HG02938 (cell line): ENCODE data around the gene APAF1.

Source experiments
- ATAC-seq: cut with Tn5 transposase; IDR thresholded peaks from one replicate; pipeline ENCODE4 v1.9.1; 2021; ENCODE audit warnings: mild to moderate bottlenecking, moderate library complexity; ENCODE audit not compliant: unreplicated experiment

Gene APAF1

DNA sequence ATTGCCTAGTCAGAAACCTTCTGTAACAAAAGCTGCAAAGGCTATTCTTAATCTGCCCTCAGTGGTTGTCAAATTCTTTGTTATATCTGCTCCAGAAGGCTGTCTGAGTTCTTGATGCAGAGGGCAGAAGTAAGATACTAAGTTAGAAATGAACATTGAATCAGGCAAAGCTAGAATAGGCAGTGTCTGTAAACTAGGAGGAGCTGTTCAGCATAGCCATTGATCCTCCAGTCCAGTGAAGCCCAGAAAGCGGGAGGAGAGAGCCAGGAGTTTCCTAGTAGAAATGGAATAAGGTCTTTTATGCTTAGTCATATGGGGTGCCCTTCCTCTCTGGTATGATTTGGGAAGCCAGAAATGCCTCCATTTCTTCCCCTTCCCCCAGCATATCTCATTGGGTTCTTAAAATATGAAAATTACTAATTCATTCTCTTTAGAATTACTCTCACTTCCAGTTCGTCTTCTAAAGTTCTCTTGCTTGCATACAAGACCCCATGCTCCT, 76.2 kb downstream of the APAF1 start:
- no peak for ATAC-seq

DNA sequence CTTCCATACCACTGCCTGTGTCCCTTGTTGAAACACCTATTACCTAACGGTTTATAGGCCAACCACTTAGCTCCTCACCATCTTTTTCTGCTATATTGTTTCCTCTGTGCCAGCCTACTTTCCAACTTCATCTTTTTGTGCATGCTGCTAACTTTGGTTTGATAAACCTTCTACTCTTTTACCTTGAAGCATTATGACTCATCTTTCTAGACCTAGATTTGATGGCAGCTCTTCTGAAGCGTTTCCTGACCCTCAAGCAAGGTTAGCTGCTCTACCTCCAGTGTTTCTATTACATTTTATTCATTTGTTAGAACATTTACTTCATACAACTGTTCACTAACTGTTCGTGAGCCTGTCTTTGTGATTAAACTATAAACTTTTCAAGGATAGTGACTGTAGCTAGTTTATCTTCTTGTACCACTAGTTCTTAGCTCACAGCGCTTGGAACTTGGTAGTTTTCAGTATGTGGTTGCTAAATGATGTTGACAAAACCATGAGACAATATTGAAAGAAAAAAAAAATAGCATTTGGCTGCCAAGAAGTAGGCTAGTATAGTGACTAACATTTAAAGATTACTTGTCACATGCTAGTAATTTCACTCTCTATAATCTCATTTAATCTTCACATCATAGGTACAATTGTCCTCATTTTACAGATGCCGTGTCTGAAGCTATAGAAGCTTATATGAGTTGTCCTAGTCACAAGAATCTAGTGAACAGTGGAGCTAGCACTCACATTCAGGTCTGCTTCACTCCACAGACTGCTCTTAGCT, 79.5 kb downstream of the APAF1 start:
- no peak for ATAC-seq

DNA sequence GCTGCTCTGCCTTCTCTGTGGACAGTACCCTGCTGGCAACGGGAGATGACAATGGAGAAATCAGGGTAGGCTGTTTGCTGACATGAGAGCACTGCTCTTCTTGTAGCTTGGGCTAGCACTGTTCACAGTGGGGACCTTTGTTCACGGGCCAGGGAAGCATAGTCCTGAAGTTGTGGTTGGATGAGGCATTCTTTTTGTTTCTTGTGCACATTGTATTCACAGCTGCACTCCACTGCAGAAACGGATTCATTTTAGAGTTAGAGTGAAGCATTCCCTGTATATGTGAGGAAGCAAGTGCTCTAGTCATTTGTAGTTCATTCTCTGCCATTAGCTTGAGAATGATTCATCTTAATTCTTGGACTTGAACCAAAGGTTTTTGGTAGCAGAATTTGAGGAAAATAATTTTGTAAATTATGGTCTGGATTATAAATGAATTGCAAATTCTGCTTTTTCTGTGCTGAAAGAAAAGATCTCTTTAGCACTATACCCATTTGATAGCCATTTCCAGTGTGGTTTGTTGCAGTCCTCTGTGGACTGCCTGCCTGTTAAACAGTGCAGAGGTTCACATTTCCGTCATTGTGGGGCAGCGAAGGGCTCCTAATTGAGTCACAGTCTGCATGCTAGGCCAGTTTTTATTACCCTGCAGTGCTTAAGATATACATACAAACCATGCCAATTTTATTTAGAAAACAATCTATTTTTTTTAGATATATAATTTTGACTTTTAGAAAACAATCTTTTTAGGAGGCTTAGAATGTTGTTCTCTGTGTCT, 80.6 kb downstream of the APAF1 start:
- peak; percentile 85 for ATAC-seq

DNA sequence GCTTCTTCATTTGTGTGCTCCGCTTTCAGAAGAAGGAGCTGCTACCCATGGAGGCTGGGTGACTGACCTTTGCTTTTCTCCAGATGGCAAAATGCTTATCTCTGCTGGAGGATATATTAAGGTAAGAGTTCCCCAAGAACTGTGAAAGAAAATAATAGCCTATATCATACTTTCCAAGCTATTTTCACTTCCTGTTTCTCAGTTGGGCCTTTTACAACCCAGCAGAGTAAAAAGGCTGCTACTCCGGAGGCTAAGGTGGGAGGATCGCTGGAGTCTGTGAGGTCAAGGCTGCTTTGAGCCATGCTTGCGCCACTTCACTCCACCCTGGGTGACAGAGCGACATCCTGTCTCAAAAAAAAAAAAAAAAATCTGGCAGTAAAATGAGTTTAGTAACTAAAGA, 82.1 kb downstream of the APAF1 start:
- ATAC-seq: no peak

DNA sequence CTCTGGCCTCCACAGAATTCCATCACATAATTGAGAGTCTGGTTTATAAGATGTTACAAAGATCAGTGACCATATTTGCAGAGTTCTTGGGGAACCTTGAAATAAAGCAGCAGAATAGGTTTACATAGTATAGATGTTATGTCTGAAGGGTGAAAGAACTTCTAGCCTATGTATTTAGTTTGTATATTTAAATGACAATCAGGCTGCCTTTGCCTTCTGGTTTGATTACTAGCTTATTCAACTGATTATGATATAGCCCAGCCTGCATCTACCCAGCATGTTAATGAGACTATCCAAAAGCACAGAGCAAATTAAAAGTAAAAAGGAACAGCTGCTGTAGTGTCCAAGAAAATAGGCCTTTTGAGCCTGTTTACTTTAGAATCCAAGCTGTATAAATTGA, 85.3 kb downstream of the APAF1 start:
- no peak for ATAC-seq

DNA sequence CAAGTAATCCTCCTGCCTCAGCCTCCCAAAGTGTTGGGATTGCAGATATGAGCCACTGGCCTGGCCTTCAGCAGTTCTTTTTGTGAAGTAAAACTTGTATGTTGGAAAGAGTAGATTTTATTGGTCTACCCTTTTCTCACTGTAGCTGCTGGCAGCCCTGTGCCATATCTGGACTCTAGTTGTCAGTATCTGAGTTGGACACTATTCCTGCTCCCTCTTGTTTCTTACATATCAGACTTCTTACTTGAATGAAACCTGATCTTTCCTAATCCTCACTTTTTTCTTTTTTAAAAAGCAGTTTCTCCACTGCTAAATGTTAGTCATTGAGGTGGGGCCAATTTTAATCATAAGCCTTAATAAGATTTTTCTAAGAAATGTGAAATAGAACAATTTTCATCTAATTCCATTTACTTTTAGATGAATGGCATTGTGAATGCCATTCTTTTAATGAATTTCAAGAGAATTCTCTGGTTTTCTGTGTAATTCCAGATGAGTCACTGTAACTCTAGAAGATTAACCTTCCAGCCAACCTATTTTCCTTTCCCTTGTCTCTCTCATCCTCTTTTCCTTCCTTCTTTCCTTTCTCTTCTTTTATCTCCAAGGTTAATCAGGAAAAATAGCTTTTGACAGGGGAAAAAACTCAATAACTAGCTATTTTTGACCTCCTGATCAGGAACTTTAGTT, 88.7 kb downstream of the APAF1 start:
- ATAC-seq: no peak

DNA sequence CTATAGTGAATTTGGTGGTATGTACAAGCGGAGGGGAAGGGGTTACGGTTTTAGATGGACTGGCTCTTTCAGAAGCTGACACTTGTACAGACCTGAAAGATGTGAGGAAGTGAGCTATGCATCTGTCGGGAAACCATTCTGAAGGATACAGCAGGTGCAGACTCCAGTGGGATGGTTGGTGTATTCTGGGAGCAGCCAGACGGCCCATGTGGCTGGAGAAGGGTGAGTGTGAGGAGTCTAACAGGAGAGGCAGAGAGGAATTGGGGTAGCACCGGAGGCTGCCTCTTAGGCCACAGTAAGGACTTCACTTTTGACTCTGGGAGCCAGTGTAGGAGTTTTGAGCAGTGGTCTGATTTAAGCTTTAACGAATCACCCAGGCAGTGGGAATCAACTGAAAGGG, 90.7 kb downstream of the APAF1 start:
- ATAC-seq: no peak

DNA sequence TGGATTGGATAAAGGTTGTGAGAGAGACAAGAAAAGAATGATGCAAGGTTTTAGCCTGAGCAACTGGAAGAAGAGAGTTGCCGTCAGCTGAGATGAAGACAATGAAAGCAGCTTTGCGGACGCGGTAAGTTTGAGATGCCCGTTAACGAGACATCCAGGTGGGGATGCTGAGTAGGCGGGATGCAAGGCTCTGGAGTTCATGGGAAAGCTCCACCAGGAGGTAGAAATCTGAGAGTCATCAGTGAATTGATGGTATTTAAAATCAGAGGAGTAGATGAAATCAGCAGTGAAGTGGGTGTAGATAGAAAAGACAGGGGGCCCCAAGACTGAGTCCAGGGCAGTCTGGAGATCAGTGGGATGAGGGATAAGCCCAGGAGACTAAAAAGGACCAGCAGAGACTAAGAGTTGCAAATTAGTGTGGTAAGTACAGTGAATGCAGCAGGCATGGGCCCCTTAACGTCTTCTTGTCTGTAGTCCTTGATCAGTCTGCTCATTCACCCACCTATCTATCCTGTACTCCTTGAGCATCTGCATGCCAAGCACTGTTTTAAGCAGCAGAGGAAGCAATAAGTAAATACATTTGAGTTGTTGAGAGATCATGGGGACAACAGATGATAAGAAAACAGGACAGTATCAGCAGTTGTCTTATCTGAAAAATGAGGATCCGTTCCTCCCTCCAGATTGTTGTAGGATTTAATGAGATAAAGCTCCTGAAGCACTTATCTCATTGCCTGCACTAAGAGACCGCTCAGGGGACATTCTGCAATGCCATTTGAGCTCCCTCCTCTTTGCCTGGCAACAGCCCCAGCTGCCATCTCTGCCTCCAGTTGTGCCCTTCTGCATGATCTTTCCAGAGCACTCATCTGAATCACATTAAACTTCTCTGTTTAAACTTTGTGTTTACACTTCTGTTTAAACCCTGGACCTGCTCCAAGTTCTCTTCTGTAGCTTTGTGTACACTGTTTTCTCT, 91.5 kb downstream of the APAF1 start:
- no peak for ATAC-seq

DNA sequence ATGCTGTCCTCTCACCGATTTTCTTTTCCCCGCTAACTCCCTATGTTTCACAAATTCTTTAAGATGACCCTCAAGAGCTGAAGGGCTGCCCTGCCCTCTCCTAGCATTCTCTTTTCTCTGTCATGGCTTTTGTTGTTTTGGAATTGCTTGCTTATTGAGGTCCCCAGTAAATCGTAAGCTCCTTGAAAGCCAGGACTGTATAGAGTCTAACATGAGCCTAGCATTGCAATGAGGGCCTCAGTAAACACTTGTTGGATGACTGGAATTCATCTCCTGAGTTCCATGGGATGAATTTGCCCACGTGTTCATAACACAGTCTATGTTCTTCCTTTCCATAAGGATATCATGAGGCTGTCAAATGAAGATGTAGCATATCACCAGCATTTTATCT, 92.2 kb downstream of the APAF1 start:
- no peak for ATAC-seq

DNA sequence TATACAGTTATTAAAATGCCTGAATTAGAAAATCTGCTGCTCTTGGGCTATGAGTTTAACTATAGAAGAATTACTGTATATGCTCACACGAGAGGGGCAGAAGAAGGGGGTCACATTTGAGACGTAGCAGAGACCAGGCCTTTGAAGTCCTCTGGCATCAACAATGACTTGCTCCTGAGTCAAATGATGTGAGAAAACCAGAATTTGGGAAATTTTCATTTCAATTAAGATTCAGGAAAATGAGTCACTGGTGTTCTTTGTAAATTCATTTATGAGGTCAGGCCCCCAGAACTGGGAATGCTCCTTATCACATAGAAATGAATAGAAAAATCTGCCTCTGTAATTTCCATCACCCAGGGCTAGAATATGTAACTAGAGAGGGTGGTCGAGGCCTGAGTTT, 92.9 kb downstream of the APAF1 start:
- ATAC-seq: no peak

DNA sequence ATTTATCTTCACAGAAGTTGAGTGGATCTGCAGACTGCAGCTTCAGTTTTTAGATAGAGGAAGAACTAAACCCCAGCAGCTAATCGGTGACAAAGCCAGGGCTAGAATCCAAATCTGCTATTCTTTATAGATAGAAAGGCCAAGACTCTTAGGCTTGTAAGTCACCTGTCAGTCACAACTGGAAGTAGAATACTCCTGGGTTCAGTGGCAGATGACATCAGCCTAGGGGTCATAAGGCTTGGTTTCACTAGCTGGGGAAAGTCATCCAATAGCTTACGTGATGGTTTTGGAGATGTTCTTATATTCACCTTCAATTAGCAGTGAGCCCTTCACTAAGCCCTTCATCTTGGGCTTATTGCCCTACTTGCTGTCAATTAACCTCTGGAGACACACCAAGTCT, 93.4 kb downstream of the APAF1 start:
- no peak for ATAC-seq

DNA sequence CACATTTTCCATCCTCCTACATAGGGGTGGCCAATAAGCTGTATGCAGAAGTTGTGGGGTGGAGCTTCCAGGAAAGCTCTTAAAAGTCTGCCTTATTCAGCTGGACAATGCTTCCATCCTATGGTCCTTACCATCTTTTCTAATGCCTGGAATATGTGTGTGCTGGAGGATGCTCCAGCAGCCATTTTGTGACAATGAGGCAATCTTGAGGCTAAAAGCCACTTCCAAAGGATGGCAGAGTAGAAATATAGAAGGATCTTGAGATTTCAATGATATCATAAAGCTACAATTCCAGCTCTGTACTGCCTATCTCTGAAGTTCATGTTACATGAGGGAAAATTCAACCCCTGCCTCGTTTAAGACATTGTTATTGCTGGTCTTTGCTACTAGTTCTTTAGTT, 95.7 kb downstream of the APAF1 start:
- ATAC-seq: no peak

DNA sequence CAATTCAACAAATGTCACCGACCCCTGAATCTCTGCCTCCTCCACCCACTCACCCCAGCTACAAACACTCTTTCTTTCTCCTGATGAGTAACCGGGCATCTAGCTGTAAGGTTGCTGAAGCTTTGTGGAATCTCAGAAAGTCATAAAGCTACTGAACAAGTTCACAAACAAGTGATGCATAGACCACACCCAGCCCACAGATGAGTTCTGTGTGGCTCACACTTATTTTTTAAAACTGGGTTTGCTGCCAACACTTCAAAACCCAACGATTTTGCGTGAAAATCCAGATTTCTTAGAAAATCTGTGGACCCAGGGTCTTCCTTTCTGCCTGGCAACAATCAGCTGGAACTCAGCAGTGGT, 96.1 kb downstream of the APAF1 start:
- ATAC-seq: no peak

DNA sequence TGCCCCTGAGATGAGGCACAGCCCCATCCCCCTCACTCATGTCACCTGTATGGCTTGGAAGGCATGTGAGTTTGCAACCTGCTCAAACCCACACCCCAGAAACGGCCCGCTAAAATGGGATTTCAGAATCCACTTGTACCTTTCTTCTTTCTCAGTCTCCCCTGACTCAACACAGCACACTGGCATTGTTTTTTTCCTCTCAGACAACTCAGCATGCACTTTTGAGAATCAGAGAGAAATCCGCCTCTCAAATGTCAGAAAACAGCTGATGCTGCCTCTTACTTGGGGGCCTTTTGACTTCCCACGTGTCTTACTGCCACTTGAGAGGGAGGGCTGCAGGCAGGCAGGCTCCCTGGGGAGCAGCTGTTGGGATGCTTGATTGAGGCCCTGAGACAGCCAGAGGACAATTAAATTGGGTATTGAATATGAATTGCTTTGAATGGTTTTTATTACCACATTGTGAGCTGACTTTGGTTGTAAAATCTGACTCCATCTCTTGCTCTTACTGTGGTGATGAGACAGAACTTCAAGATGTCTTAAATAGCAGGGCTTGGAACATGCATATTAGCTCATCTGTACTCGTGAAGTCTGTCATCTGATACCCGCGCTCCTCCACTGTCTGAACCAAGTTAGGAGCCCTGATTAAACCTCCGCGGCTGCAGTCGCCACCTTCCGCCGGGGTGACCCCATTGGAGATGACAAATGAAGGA, 96.6 kb downstream of the APAF1 start:
- no peak for ATAC-seq

DNA sequence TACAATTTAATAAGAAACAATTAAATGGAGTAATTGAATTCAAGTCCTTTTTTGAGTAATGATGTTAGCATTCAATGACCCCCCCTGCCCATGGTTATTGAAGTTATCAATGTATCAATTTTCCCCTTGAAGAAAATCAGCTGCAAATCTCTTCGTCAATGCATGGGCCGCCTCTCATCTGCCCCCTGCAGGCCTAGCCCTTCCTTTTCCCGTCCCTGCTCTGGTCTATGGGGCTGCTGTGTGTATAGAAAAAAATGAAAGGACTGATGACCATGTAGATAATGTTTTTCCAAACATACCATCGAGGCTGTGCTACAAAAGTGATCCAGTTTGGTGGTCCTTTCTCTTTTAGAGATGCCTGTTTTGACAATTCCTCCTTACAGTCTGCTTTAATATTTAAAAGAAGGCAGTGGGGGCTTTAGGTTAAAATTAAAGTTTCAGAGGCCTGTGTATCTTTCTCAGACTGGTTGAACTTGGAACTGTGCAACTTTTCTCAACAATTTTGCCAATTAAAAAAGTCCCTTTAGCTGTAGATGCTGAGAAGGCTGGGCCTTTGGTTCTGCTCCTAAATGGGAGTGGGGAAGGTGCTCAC, 98.4 kb downstream of the APAF1 start:
- peak; percentile 51 for ATAC-seq

DNA sequence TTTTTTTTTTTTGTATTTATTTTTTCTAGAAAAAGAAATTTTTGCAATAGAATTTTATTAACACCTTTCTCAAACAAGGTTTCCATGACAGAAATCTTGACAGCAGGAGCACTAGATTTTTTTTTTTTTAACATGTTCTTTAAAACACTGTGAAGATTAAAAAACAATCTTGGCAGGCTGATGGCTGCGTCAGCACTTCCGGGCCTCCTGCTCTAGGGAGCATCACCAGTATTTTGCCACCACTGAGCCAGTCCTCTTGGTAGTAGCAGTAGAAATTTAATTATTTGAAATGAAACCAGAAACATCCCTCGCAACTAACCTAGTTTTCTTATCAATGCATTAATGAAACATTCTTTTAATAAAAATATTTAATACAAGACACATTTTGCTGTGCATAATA, 99.6 kb downstream of the APAF1 start:
- no peak for ATAC-seq

DNA sequence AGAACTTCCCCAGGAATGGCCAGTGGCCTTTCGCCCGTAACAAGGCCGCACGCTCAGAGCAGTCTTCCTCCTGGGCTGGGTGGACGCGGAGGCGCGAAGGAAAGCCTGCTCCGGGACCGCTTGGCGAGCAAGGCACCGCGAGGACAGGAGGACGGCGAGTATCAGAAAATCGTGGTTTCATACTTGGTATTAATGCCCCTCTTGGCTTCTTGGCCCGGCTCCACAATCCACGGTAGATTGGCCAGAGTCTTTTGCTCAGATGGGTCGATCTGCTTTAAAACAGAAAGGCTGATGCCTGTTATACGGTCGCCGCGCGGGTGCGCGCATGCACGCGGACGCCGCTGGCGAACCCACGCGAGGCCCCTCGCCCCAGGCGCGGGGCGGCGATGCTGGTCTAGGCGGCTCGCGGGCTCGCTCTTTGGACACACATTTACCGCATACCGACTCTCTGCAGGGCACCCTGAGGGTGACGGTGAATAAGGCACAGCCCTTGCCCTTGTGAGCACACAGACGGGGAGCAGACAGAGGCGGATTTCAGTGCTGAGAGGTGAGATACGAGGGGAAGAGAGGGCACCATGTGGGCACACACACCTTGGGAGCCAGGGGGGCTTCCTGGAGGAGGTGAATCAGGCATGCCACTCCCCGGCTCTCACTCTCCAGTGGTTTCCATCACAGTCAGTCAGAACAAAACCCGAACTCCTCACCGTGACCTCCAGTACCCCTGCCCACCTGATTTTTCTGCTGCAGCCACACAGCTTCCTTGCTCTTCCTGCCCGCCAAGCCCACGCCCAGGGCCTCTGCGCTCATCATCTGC, 100.7 kb downstream of the APAF1 start:
- no peak for ATAC-seq

DNA sequence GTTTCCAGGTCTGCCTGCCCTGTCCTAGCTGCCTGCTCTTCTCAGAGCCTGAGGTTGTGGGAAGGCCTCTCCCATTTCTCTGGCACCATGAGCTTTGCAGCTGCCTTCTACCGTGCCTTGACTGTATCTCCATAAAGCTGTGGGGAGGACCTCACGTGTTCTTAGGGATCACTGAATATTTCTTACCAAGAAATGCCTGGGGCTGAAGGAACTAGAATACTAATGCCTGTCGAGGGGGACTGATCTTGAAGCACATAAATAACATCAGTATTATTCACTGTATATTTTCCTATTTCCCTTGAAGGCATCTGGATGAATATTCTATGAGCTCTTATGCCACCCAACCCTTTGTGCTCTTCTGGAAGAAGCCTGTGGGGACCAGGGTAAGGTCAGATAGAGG, 103.4 kb downstream of the APAF1 start:
- no peak for ATAC-seq

DNA sequence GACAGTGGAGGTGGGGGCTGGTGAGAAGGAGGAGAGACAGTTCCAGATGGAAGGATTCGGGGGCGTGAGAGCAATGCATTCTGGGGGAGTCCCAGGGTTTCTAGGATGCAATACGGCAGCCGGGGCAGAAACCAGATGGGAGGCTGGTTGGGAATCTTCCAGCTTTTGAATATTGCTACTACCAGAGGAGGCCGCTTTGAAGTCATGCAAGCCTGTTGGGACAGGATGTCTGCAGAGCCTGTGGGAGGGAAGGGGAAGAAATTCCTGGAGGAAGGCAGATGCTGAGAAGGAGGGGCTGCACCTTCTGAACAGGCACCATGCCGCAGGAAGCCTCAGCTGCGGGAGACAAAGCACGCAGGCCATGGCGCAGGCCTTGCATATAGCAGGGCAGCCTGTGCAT, 105.4 kb downstream of the APAF1 start:
- no peak for ATAC-seq
